Lung (tissue), 12 donors: Measurements from ENCODE around the gene TUBA8. TPM values are rescaled to one million over a fixed set of nuclear protein-coding genes. Genes with fewer than 3 reads are reported as not detected.
"Not testable (repeated sequence)": the region's sequence is repeated elsewhere in the genome, so short reads cannot be mapped to it uniquely, and the experiment has no call there.

ENCODE experiments used
- ATAC-seq: fragments of 200-7000 bp; cut with Tn5 transposase; one replicate; pipeline ENCODE4 v1.9.1; 2020; ENCODE audit warnings: moderate number of reproducible peaks; ENCODE audit not compliant: insufficient read depth, low FRiP score
- DNase-seq, 3 donors: peaks; one replicate each; pipeline ENCODE4 v3.0.0-alpha.2; 2013 to 2017
- H3K27ac ChIP-seq, 2 donors: one replicate each; pipeline ENCODE4 v1.5.1; 2013; ENCODE audit warnings: mild to moderate bottlenecking in 2 of 2, moderate library complexity in 2 of 2, control low read depth in 1 of 2, inconsistent platforms in 1 of 2, low read depth in 1 of 2, low read length in 1 of 2
- H3K27me3 ChIP-seq, 3 donors: one replicate each; pipeline ENCODE4 v1.5.1; 2013; ENCODE audit warnings: low read length in 2 of 3; ENCODE audit not compliant: control insufficient read depth in 3 of 3, insufficient read depth in 3 of 3
- H3K36me3 ChIP-seq, 4 donors: one replicate each; pipeline ENCODE4 v1.5.1; 2013; ENCODE audit warnings: low read length in 4 of 4, mild to moderate bottlenecking in 1 of 4, moderate library complexity in 1 of 4; ENCODE audit not compliant: control insufficient read depth in 4 of 4, insufficient read depth in 4 of 4
- H3K4me1 ChIP-seq, 5 donors: one replicate each; pipeline ENCODE4 v1.5.1; 2013; ENCODE audit warnings: low read length in 5 of 5, mild to moderate bottlenecking in 2 of 5, moderate library complexity in 1 of 5; ENCODE audit not compliant: control insufficient read depth in 5 of 5, insufficient read depth in 5 of 5
- H3K4me3 ChIP-seq: one replicate; pipeline ENCODE4 v1.5.1; 2013; ENCODE audit warnings: mild to moderate bottlenecking, control low read depth, moderate library complexity
- H3K9ac ChIP-seq, 2 donors: one replicate each; pipeline ENCODE4 v1.5.1; 2013; ENCODE audit warnings: low read length in 2 of 2, control low read depth in 1 of 2; ENCODE audit not compliant: insufficient read depth in 1 of 2
- H3K9me3 ChIP-seq, 4 donors: one replicate each; pipeline ENCODE4 v1.5.1; 2013; ENCODE audit warnings: low read length in 3 of 4, mild to moderate bottlenecking in 1 of 4, moderate library complexity in 1 of 4; ENCODE audit not compliant: control insufficient read depth in 4 of 4, insufficient read depth in 3 of 4
- CTCF ChIP-seq: IDR thresholded peaks from 2 replicates; pipeline ENCODE4 v1.5.1; 2012; ENCODE audit warnings: mild to moderate bottlenecking; ENCODE audit errors: control extremely low read depth, extremely low read depth
- WGBS, 2 donors: extraction: QIAGEN DNeasy Blood & Tissue Kit; methylation state at CpG; one replicate each; pipeline ENCODE4 v1.1.7; 2013; 5-methylcytosine and 5-hydroxymethylcytosine counted together
- polyA plus RNA-seq, 2 donors: library from polyadenylated mRNA; stranded (reverse); fragments of 200-250 nt; gene quantifications; one replicate each; pipeline ENCODE4 v1.2.1, GENCODE V29; 2013
- total RNA-seq, 2 donors: library from RNA; depleted of rRNA in 1 of 2; stranded (reverse); fragments of >200 nt in 1 of 2; gene quantifications; one replicate each; pipeline ENCODE4 v1.2.1, GENCODE V29; 2014 to 2021
- donor health status: control.
- donor health status: control.
- donor health status: Bipolar disorder and iron deficiency.
- donor health status: healthy.
- donor health status: DM: yes; HTN: yes; CAD: no.

Gene TUBA8
- total and polyA plus RNA-seq, 4 donors: 0.17 to 2.1 (median 1.5) TPM

- Histone ChIP-seq H3K9ac (no peak overlapping the region), H3K4me1 (peaks cover 0 to 17% (median 0%) of the 10 kb centered on the region in 5 donors), H3K4me3 (no peak overlapping the region), H3K36me3 (no peaks in the 10 kb centered on the region), H3K9me3 (no peaks in the 10 kb centered on the region), H3K27ac (no peak overlapping the region), H3K27me3 (no peaks in the 10 kb centered on the region)
- DNase-seq (no peak), ATAC-seq (no peak)
- TF ChIP-seq CTCF: no peak
- 91 to 92% methylated on average over 17 of the region's 17 CpGs for WGBS, 2 donors
These were observed 37.8 kb downstream of the TUBA8 start for GRCh38 chr22:18148293-18148965.

GRCh38 chr22:18152519-18152918 is 41.9 kb downstream of the TUBA8 start:
- 86 to 95% methylated on average over 8 of the region's 8 CpGs for WGBS, 2 donors

GRCh38 chr22:18154821-18155390 is 44.3 kb downstream of the TUBA8 start:
- TF ChIP-seq CTCF: no peak
- Histone ChIP-seq H3K36me3 (peaks cover 0 to 8% (median 2%) of the 10 kb centered on the region in 4 donors), H3K9ac (no peak overlapping the region), H3K9me3 (no peaks in the 10 kb centered on the region), H3K4me1 (peaks cover 0 to 16% (median 0%) of the 10 kb centered on the region in 5 donors), H3K4me3 (no peak overlapping the region), H3K27ac (no peak overlapping the region), H3K27me3 (no peaks in the 10 kb centered on the region)
- DNase-seq (no peak), ATAC-seq (no peak)
- WGBS, 2 donors: 97 to 98% methylated on average over 8 of the region's 8 CpGs

More at GRCh38 chr22:18152519-18152918, 41.9 kb downstream of the TUBA8 start:
- Histone ChIP-seq H3K9ac (no peak overlapping the region), H3K36me3 (peaks cover 0 to 5% (median 0%) of the 10 kb centered on the region in 4 donors), H3K27ac (no peak overlapping the region), H3K27me3 (no peaks in the 10 kb centered on the region), H3K9me3 (no peaks in the 10 kb centered on the region), H3K4me1 (peaks cover 0 to 15% (median 0%) of the 10 kb centered on the region in 5 donors), H3K4me3 (no peak overlapping the region)
- no peak for DNase-seq
- ATAC-seq: no peak
- no peak for TF ChIP-seq CTCF

GRCh38 chr22:18155546-18155945 is 44.9 kb downstream of the TUBA8 start:
- not testable (repeated sequence) for ATAC-seq, H3K27ac ChIP-seq, H3K9me3 ChIP-seq, H3K27me3 ChIP-seq, DNase-seq, H3K4me3 ChIP-seq, H3K36me3 ChIP-seq, H3K9ac ChIP-seq
- WGBS, 2 donors: 96 to 98% methylated on average over 28 to 34 of the region's 34 CpGs
- peaks cover 0 to 13% (median 0%) of the 10 kb centered on the region in 5 donors for H3K4me1 ChIP-seq
